ENCODE data around the gene NFKB1. TPM values are rescaled to one million over a fixed set of nuclear protein-coding genes. Genes with fewer than 3 reads are reported as not detected.

Gene NFKB1, protein sequence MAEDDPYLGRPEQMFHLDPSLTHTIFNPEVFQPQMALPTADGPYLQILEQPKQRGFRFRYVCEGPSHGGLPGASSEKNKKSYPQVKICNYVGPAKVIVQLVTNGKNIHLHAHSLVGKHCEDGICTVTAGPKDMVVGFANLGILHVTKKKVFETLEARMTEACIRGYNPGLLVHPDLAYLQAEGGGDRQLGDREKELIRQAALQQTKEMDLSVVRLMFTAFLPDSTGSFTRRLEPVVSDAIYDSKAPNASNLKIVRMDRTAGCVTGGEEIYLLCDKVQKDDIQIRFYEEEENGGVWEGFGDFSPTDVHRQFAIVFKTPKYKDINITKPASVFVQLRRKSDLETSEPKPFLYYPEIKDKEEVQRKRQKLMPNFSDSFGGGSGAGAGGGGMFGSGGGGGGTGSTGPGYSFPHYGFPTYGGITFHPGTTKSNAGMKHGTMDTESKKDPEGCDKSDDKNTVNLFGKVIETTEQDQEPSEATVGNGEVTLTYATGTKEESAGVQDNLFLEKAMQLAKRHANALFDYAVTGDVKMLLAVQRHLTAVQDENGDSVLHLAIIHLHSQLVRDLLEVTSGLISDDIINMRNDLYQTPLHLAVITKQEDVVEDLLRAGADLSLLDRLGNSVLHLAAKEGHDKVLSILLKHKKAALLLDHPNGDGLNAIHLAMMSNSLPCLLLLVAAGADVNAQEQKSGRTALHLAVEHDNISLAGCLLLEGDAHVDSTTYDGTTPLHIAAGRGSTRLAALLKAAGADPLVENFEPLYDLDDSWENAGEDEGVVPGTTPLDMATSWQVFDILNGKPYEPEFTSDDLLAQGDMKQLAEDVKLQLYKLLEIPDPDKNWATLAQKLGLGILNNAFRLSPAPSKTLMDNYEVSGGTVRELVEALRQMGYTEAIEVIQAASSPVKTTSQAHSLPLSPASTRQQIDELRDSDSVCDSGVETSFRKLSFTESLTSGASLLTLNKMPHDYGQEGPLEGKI
- total RNA-seq (10 to 100 TPM in 4 of 5 donors, 1 to 10 TPM in 1; 9.6 to 36.5 (median 23.0) TPM), polyA plus RNA-seq (10 to 100 TPM; 10.4 to 19.7 (median 15.3) TPM)
- long read RNA-seq, donor 1, partial matches to known transcripts, result 5 of 5 reads
- long read RNA-seq, donor 1, other reads (novel, unspliced or antisense), result 0 of 5 reads
- long read RNA-seq, donor 2, full-length matches to known transcripts, result 1 of 11 reads
- long read RNA-seq, donor 2, partial matches to known transcripts, result 10 of 11 reads
- long read RNA-seq, donor 2, other reads (novel, unspliced or antisense), result 0 of 11 reads
- long read RNA-seq, donor 3, partial matches to known transcripts, result 0 of 2 reads
- long read RNA-seq, donor 3, other reads (novel, unspliced or antisense), result 0 of 2 reads
- long read RNA-seq, donor 4, full-length matches to known transcripts, result 1 of 1 reads
- long read RNA-seq, donor 4, partial matches to known transcripts, result 0 of 1 reads
- long read RNA-seq, donor 4, other reads (novel, unspliced or antisense), result 0 of 1 reads
- long read RNA-seq, donor 5, partial matches to known transcripts, result 7 of 8 reads
- long read RNA-seq, donor 5, other reads (novel, unspliced or antisense), result 0 of 8 reads
- long read RNA-seq, donor 6, full-length matches to known transcripts, result 2 of 48 reads
- long read RNA-seq, donor 6, partial matches to known transcripts, result 46 of 48 reads
- long read RNA-seq, donor 6, other reads (novel, unspliced or antisense), result 0 of 48 reads
- long read RNA-seq, donor 7, partial matches to known transcripts, result 0 of 4 reads
- long read RNA-seq, donor 7, other reads (novel, unspliced or antisense), result 0 of 4 reads
- long read RNA-seq, donor 8, partial matches to known transcripts, result 0 of 3 reads
- long read RNA-seq, donor 8, other reads (novel, unspliced or antisense), result 0 of 3 reads
- long read RNA-seq, donor 9, full-length matches to known transcripts, result 1 of 1 reads
- long read RNA-seq, donor 9, partial matches to known transcripts, result 0 of 1 reads
- long read RNA-seq, donor 9, other reads (novel, unspliced or antisense), result 0 of 1 reads
- long read RNA-seq, donor 10, full-length matches to known transcripts, result 2 of 10 reads
- long read RNA-seq, donor 10, partial matches to known transcripts, result 8 of 10 reads
- long read RNA-seq, donor 10, other reads (novel, unspliced or antisense), result 0 of 10 reads

GRCh38 chr4:102500696-102501446 lies at the start of gene NFKB1:
TSS of gene NFKB1 (plus strand) at chr4:102501359. CDS start at chr4:102525519, 24,160 bp downstream.
- intact Hi-C loops (cut with DNase I; ENCODE audit: low total_unique reads), result no loop called here
- peak; percentile 73 to 91 for DNase-seq
- no peaks in the 10 kb centered on the region for H3K9me3 ChIP-seq
- H3K27ac ChIP-seq, result peak within 1 kb of the TSS; percentile 95 to 100 (median 99)
- 0 to 1% (median 1%) methylated on average over 35 to 63 of the region's 63 CpGs for WGBS, 5 donors
- H3K4me1 ChIP-seq, result peaks cover 10 to 57% (median 31%) of the 10 kb centered on the region in 4 donors
- no peaks in the 10 kb centered on the region for H3K27me3 ChIP-seq
- no peaks in the 10 kb centered on the region for H3K36me3 ChIP-seq
- H3K4me3 ChIP-seq, result peak within 1 kb of the TSS; percentile 73 to 94 (median 78)
- peak in 1 of 7 experiments; percentile 6 for TF ChIP-seq CTCF (IDR thresholded peaks at IDR 0.05)
- no peak for TF ChIP-seq EP300 (IDR thresholded peaks at IDR 0.05)
- no peak for TF ChIP-seq POLR2A (IDR thresholded peaks at IDR 0.05)
- peak in 2 of 3 donors; percentile 84 to 85 for TF ChIP-seq POLR2AphosphoS5 (IDR thresholded peaks at IDR 0.05)

- no peak overlapping the region for H3K27ac ChIP-seq
- no peak overlapping the region for H3K4me3 ChIP-seq
- intact Hi-C loops (cut with DNase I; ENCODE audit: low total_unique reads), result loop anchor here (10.0 kb wide), 1 partner anchor 172 kb away; no protein-coding TSS in a partner anchor
- H3K27me3 ChIP-seq, result no peaks in the 10 kb centered on the region
- DNase-seq, result no peak
- WGBS, 5 donors, result 42 to 100% (median 98%) methylated on average over 1 of the region's 1 CpG
- H3K36me3 ChIP-seq, result no peaks in the 10 kb centered on the region
- no peaks in the 10 kb centered on the region for H3K4me1 ChIP-seq
- no peak for TF ChIP-seq EP300 (IDR thresholded peaks at IDR 0.05)
- no peak for TF ChIP-seq POLR2A (IDR thresholded peaks at IDR 0.05)
- no peak for TF ChIP-seq POLR2AphosphoS5 (IDR thresholded peaks at IDR 0.05)
- no peak for TF ChIP-seq CTCF (IDR thresholded peaks at IDR 0.05)
- H3K9me3 ChIP-seq, result no peaks in the 10 kb centered on the region
Observed at GRCh38 chr4:102452854-102453253, 48.3 kb upstream of the NFKB1 start.

GRCh38 chr4:102453827-102454226 lies 47.3 kb upstream of the NFKB1 start:
- intact Hi-C loops (cut with DNase I; ENCODE audit: low total_unique reads), result loop anchor here (10.0 kb wide), 1 partner anchor 171 kb away; no protein-coding TSS in a partner anchor
- no peak for TF ChIP-seq POLR2AphosphoS5 (IDR thresholded peaks at IDR 0.05)
- no peak for TF ChIP-seq CTCF (IDR thresholded peaks at IDR 0.05)
- 80 to 100% (median 95%) methylated on average over 3 of the region's 3 CpGs for WGBS, 5 donors

More at GRCh38 chr4:102453827-102454226, 47.3 kb upstream of the NFKB1 start:
- no peaks in the 10 kb centered on the region for H3K27me3 ChIP-seq
- H3K4me1 ChIP-seq, result no peaks in the 10 kb centered on the region
- DNase-seq, result no peak
- no peaks in the 10 kb centered on the region for H3K36me3 ChIP-seq
- H3K9me3 ChIP-seq, result no peaks in the 10 kb centered on the region
- no peak overlapping the region for H3K4me3 ChIP-seq
- H3K27ac ChIP-seq, result no peak overlapping the region
